GM18858 (cell line): ENCODE results near the gene COX4I2.

Experiments used
- ATAC-seq: cut with Tn5 transposase; IDR thresholded peaks from one replicate; pipeline ENCODE4 v1.9.1; 2021; ENCODE audit not compliant: unreplicated experiment

The COX4I2 gene

DNA sequence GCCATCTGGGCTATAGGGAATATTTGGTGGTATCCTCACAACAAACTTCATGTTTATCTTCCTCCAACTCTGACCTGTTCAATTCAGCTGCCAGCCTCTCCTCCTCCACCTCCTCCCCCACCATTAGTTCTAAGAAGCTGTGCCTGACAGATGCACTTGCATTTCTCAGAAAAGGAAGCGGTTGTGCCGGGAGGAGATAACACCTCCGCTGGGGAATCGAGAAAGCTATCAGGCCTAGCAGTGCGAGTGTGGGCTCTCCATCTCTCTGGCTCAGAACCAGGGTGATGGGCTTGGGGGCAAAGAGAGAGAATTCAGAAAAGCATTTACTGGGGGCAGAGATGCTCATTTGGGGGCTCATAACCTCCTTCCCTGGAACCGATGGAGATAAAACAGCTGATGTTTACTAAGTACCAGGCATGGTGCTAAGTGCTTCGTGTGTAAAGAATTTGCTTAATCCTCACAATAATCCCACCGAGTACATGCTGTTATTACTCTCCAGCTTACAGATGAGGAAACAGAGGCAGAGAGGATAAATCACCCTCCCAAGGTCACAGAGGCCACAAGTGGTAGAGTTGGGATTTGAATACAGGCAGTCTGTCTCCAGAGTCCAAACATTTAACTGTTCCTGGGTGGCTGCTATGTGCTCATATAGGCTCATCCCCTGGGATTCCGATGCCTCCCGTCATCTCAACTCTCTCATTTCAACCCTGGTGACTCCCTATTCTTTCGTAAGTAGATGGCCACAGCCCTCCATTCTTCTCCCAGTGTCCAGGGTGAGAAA, 38.3 kb downstream of the COX4I2 start:
- ATAC-seq = peak; percentile 56

DNA sequence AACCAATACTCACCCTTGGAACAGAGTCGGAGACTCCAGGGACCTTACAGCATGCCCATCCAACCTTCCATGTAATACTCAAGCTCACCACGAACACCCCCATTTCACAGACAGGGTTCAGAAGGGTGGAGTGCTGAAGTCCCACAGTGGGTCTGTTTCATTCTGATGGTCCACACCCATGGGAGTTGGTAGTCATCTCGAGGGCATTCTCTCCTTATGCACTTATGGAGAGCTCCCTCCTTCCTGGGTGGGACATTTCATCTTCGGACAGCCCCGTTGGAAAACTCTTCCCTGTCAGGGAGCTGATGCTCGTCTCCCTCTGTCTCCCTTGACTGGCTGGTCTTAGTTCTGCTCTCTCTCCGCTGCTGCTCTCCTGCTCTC, 38.9 kb downstream of the COX4I2 start:
- no peak for ATAC-seq

DNA sequence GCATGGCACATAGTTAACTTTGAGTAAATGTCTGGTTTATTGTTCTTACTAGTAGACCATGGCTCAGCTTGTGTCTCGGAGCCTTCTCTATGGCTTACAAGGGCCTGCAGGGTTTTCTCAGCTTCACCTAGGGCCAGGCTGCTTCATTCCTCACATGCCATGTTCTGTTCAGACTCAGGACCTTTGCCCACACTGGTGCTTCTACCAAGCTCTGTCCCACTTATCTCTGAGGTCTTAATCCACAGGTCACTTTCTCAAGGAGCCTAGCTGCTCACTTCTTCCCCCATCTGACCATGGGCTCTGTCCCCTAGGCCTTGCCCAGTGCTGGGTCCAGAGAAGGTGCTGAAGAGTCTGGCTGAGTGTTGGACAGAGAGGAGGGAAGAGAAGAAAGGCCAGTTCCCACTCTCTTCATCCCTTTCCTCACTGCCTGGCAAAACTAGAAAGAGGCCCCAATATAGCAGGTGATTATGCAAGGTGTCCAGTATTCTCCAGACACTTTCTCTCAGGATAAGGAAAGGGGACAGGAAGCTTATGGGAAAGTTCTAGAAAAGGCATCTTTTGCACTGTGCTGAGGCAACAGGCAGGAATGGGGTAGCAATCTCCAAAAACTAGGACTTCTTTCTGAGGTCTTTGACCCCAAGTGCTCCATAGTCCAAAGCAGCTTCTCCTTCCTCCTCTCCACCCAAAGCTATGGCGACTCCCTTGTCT, 40.0 kb downstream of the COX4I2 start:
- ATAC-seq = no peak

DNA sequence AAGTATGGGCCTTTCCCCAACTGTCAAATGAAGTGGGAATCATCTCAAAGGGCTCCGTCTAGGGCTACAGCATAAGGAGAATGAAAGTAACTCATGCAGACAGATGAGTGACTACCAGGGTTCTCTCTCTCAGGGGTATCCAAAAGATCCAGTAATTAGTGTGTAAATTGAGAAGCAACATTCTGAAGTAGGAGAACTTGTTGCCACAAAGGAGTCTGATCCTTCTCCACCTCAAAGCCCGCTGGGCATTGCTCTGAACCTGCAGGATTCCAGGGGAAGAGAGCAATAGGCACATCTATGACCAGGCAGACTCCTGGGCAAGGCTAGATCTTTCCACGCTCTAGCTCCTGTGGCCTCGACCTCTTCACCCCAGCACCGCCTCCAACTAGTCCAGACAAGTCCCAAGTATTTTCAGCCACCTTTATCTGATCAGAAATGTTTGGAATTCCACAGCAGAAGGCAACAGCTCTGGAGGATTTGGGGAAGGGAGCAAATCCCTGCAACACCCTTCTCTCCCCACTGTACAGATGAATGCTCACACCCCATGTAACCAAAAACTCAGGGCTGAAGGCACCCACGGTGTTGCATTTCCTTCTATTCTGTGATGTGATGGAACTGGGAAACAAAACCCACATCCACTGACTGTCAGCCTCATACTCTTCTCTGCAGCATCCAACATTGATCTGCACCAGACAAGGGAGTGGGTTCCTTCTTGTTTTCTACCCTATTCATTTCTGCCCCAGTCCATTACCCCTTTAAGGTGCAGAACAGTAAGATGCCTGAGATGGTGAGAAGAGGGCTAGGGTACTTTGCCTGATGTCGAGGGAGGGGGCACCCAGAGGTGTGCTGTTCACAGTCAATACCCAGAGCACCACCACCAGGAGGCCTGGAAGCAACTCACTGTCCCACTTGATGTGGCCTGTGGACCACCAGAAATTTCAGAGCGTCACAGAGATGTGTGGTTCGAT, 41.0 kb downstream of the COX4I2 start:
- no peak for ATAC-seq

DNA sequence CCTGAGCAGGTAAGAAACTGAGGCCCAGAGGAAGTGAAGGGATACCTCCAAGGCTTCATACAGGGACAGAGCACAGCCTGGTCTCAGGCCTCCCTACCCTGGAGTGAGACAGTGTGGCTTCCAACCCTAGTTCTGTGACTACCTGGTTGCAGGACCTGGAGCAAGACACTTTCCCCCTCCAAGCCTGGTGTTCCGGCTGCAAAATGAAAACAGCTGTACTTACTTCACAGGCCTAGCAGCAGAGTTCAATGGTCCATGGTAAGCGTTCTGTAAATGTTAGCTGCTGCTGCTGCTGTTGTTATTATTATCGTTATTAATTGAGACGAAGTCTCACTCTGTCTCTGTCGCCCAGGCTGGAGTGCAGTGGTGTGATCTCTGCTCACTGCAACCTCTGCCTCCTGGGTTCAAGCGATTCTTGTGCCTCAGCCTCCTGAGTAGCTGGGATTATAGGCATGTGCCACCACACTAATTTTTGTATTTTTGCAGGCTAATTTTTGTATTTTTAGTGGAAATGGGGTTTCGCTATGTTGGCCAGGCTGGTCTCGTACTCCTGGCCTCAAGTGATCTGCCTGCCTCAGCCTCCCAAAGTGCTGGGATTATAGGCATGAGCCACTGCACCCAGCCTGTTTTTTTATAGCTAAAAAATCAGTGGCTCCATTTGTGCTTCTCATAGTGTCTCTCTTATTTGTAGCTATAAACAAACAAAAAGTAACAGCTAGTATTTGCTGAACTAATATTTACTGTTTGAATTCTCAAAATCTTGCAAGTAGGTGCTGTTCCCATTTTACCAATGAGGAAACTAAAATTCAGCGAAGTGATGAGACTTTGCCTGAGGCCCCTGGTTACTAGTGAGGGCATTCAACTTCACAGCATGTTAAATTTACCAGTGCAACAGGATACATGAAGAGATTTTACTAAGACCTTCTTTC, 41.9 kb downstream of the COX4I2 start:
- ATAC-seq = no peak

DNA sequence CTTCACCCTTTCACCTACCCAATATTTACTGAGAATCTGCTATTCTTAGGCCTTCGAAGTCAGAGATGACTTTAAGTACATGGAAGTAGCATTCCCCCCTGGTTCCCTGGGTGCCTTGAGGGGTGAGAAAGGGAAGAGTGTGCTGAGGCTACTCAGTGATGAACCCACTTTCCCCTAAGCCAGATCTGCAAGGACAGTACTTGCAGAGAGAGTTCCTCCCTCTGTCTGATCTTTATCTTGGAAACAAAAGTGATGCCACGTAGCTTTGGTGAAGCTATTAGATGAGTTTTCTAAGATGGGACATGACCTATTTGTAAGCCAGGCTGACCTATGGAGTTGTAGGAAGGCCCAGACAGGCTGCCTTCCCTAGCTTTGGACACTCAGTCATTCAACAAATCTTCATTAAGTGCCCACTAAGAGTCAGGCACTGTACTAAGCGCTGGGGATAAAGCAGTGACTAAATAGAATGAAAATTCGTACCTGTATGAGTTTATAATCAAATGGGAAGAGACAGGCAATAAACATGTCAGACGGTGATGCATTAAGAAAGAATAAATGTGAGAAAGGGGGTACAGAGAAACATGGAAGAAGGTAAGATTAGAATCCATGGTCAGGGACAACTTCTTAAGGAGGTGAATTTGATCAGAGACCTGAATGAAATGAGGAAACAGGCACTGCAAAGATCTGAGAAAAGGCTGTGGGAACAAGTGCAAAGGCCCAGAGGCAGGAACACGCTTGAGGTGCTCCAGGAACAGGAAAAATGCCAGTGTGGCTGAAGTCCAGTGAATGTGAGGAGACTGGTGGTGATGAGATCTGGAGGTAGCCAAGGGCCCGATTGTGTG, 42.8 kb downstream of the COX4I2 start:
- ATAC-seq = no peak

DNA sequence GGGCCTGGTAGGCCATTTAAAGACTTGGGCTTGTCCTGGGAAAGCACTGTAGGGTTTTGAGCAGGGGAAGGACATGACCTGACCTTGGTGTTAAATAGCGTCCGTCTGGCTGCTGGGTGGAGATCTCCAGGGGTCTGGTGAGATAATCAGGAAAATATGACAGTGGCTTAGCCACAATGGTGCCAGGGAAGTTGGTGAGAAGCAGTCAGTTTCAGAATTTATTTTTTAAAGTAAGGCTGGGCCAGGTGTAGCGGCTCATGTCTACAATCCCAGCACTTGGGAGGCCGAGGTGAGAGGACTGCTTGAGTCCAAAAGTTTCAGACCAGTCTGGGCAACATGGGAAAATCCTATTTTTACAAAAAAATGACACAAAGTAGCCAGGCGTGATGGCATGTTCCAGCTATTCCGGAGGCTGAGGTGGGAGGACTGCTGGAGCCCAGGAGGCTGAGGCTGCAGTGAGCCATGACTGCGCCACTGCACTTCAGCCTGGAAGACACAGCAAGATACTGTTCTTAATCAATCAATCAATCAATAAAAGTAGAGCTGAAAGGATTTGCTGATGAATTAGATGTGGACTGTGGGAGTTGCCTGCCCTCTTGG, 43.5 kb downstream of the COX4I2 start:
- ATAC-seq = no peak

DNA sequence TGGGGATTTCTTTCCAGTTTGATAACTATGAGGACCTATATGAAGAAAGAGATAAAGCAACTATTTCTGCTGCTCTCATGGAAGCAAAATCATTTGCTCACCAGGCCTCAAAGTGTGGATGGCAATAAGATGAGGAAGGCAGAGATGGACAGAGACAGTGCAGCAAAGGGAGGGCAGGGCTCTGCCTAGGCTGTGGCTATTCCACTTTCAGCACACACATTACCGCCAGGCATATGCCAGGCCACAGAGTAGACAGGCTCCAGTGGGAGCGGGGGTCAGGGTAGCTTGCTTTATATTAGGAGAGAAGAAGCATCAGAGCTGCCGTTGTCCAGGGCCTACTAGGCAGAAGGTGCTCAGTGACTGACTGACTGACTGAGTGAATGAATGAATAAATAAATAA, 44.1 kb downstream of the COX4I2 start:
- no peak for ATAC-seq

DNA sequence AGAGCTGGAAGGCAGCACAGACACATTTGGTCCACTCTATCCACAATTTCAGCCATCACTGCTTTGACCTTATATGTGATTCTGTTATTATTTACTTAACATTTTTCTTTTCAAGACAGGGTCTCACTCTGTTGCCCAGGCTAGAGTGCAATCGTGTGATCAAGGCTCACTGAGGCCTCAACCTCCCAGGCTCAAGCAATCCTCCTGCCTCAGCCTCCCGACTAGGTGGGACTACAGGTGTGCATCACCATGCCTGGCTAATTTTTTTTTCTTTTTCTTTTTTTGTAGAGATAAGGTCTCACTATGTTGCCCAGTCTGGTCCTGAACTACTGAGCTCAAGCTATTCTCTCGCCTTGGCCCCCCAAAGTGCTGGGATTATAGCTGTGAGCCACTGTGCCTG, 44.6 kb downstream of the COX4I2 start:
- no peak for ATAC-seq

DNA sequence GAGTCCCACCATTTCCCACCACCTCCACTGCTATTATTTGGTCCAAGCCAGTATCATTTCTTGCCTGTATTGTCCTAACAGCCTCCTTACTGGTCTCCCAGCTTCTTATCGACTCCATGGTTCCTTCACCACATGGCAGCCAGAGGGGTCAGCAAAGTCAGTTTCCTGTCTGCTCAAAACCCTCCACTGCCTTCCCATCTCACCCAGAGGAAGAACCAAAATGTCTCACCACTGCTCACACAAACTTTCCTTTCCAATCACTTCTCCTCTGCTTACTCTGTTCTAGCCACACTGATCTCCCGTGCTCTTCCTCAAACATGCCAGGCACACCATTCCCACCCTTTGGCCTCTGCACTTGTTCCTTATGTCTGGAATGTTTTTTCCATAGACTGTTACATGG, 45.2 kb downstream of the COX4I2 start:
- ATAC-seq = no peak

DNA sequence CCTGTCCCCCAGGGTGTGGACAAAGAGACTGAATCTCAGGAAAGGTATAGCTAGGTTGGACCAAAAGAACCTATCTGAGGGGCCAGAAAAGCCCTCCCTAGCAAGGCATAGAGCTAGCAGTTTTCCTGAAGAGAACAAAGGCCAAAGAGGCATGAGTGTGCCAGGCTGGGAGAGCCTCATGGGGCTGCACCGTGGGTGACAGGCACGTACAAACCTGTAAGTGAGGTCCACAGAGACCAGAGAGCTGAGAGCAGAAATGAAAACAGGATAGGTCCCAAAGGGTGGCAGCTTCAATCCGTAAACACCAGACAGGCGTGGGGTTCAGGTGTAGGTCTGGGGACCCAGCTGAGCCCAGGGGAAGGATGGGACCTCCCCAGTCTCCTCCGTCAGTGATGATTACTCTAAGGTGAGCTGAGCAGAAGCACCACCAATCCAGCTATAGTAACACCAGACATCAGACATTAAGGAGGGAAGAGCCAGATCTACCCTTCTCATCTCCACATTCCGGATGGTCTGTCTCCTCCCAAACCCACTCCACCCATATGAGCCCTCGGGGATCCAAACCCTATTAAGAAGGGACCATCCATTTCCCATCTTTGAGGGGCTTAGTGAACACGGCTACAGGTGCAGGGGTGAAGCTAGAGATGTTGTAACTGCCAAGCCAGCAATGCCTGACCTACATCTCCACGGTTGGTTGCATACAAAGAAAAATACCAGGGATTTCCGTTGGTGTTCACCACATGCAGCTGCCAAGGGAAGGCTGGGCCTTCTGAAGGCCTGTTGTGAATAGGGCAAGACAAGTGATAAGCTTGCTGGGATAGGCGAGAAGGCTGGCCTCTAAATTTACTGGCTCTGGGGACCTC, 46.7 kb downstream of the COX4I2 start:
- peak; percentile 31 for ATAC-seq

DNA sequence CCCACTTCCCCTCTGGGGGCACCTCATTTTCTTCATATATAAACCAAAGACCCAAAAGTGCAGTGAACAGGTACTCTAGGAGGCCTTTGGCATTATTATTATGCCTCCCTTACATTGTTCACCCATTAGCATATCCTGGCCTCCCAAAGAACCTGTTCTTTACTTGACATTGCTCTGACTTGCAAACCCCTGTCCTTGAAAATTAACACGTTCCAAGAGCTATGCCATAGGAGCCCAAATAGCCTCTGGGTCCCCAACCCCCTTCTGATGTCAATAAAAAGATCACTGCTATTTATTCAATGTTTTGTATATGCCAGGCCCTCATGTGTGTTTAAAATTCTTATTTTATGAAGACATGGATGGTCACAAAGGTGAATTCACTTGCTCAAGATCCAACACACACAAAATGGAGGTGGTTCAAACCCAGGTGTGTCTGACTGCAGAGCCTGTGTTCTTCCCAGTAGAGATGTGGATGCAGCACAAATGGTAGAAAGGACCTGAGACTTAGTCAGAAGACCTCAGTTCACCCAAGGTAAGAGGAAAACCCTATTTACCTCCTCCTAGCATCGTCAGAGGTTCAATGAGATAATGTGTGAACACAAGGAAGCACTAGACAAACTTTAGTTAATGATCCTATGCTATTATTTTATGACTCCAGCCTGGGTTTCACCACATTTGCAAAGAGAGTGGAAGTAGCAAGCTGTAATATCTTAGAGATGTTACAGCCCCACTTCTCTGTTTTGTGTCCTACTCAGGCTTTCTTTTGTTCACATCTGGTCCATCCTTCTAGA, 48.3 kb downstream of the COX4I2 start:
- no peak for ATAC-seq

DNA sequence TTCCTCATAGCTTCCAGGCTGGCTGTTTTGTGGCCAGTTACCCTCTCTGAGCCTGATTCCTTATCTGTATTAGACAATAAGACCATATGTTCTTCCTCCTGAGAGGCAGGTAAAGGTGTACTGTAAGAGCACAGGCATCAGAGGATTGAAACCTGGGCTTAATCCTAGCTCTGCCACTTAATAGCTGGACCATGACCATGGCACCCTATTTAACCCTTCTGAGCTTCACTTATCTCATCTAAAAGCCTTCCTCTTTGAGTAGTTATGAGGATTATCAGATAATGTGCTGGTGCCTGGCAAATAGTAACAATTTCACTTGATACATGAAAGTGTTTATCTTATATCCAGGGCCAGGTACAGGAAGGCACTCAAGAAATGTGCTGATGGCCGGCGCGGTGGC, 50.1 kb downstream of the COX4I2 start:
- ATAC-seq = no peak

DNA sequence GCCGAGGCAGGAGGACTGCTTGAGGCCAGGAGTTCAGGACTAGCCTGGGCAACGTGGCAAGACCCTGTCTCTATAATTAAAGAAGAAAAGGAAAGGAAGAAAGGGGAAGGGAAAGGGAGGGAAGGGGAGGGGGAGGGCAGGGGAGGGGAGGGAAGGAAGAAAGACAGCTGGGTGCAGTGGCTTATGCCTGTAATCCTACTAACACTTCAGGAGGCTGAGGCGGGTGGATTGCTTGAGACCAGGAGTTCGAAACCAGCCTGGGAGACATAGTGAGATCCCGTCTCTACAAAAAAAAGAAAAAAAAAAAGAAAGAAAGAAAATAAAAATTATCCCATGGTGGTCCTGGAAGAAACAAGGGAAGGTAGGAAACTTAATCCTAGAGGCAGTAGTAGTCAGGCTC, 51.4 kb downstream of the COX4I2 start:
- ATAC-seq = no peak

DNA sequence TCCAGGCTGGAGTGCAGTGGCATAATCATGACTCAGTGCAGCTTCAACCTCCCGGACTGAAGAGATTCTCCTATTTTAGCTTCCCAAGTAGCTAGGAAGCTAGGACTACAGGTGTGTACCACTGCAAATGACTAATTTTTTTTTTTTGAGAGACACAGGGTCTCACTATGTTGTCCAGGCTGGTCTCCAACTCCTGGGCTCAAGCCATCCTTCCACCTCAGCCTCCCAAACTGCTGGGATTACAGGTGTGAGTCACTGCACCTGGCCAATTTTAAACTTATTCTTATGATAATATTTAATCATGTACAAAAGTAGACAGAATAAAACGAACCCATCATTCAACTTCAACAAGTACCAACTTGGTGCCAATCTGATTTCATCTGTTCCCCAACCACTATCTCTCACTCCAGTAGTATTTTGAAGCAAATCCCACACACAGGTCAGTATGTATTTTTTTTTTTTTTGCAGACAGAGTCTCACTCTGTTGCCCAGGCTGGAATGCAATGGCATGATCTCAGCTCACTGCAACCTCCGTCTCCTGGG, 52.5 kb downstream of the COX4I2 start:
- no peak for ATAC-seq

DNA sequence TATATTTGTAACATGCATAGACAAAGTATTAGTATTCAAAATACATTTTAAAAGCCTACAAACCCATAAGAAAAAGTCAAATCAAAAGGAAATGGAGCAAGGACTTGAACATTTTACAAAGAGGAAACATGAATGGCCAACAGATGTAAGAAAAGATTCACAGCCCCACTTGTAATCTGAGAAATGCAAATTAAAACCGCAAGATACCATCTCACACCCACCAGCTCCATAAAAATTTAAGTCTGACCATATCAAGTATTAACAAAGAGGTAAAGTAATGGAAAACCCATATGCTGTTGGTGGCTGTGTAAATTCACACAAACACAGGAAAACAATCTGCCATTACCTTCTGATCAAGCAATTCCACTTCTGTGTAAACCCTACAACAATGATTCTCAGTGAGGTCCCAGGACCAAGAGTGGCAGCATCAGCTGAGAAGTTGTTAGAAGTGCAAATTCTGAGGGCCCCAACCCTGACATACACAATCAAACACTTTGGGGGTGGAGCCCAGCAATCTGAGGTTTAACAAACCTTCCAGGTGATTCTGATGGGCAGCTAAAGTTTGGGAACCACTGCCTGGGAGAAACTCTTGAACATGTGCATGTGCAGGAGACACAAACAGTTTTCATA, 54.0 kb downstream of the COX4I2 start:
- peak; percentile 53 for ATAC-seq

DNA sequence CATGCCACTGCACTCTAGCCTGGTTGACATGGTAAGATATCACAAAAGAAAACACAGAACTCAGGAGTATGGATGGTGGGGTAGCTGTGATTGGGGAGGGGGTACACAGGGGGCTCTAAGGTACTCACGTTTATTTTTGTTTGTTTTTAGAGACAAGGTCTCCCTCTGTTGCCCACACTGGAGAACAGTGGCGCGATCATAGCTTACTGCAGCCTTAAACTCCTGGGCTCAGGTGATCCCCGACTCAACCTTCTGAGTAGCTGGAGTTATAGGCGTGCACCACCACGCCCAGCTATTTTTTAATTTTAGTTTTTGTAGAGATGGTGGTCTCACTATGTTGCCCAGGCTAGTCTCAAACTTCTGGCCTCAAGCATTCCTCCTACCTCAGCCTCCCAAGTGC, 55.7 kb downstream of the COX4I2 start:
- ATAC-seq = no peak
